Brain microvascular endothelial cell (primary cell): ENCODE results near the gene PMP22.
"Not testable (repeated sequence)": the region's sequence is repeated elsewhere in the genome, so short reads cannot be mapped to it uniquely, and the experiment has no call there.

Experiments
- DNase-seq: peaks from one replicate; pipeline ENCODE4 v3.0.0-alpha.2; 2020
- H3K27ac ChIP-seq: fragments of 250-450 bp; sonication (Bioruptor Pico); 2 replicates; pipeline ENCODE4 v1.5.1; 2020; ENCODE audit warnings: mild to moderate bottlenecking, moderate library complexity
- H3K27me3 ChIP-seq: fragments of 250-450 bp; sonication (Bioruptor Pico); replicated peaks from 2 replicates; pipeline ENCODE4 v1.5.1; 2020; ENCODE audit warnings: mild to moderate bottlenecking
- H3K36me3 ChIP-seq: fragments of 250-450 bp; sonication (Bioruptor Pico); replicated peaks from 2 replicates; pipeline ENCODE4 v1.5.1; 2020; ENCODE audit warnings: mild to moderate bottlenecking
- H3K4me3 ChIP-seq: 2 replicates; pipeline ENCODE4 v1.5.1; 2011; ENCODE audit warnings: low read depth, mild to moderate bottlenecking, control low read depth, low read length, moderate library complexity
- in situ Hi-C: cut with HindIII; loops from 2 replicates; pipeline ENCODE4 v1.10.0; 2017; ENCODE audit warnings: low sequenced_read_pairs, low pct_ligation_motif_present
- TF ChIP-seq, protein P1 (sequence below): IDR thresholded peaks from 2 replicates; pipeline ENCODE4 v1.5.1; 2011; ENCODE audit warnings: low read depth, mild to moderate bottlenecking, moderate library complexity, low read length, control low read depth, inconsistent platforms; ENCODE audit errors: missing control alignments

PMP22 gene

DNA sequence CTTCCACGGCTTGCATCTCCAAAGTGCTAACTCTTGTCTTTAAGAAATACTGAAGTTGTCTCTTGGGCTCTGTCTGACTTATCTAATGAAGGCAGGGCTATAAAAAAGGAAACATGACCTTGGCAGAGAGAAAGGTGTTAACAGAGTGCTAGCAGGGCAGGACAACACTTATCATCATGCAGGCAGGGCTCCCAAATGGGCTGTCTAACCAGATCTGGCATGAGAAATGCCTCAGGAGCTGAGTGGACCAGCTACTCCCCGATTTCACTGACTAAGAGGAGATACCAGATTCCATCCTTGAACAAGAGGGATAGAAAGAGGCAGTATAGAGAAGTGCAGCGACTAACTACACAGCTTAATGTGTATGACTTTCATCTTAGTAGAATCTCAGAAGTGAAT is 32.6 kb downstream of the PMP22 start:
- DNase-seq, result no peak
- Histone ChIP-seq H3K27ac (no peak overlapping the region), H3K36me3 (peaks cover 4% of the 10 kb centered on the region), H3K4me3 (no peak overlapping the region), H3K27me3 (no peaks in the 10 kb centered on the region)
- TF ChIP-seq, protein P1, sequence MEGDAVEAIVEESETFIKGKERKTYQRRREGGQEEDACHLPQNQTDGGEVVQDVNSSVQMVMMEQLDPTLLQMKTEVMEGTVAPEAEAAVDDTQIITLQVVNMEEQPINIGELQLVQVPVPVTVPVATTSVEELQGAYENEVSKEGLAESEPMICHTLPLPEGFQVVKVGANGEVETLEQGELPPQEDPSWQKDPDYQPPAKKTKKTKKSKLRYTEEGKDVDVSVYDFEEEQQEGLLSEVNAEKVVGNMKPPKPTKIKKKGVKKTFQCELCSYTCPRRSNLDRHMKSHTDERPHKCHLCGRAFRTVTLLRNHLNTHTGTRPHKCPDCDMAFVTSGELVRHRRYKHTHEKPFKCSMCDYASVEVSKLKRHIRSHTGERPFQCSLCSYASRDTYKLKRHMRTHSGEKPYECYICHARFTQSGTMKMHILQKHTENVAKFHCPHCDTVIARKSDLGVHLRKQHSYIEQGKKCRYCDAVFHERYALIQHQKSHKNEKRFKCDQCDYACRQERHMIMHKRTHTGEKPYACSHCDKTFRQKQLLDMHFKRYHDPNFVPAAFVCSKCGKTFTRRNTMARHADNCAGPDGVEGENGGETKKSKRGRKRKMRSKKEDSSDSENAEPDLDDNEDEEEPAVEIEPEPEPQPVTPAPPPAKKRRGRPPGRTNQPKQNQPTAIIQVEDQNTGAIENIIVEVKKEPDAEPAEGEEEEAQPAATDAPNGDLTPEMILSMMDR, result no peak
- in situ Hi-C loops, result no loop called here

DNA sequence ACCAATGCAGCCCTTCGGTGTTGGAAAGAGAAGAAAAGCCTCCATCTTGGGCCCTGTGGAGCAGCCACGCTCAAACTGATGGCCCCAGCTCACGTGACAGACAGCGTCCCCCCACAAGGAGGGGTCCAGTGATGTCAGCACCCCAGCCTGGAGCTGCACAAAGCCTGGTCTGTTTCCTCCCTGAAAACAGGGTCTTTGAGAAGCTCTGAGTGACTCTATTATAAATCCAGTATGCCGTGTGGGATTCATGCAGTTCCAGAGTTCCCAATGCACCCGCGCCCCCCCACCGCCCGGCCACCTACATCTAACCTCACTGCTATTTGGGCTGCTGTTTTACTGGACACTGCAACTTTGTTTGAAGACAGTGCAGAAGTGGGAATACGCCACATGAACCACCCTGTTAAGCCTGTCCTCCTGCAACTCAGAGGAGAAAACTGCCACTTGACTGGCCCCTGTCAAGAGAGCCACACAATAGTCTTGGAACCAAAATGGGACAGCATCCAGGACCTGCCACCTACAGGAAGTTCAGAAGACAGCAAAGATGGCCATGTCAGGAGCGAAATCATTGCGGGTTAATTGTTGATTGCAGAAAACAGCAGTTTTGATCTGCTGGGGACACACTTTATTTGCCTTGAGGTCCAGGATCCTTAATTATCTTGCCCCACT is 33.1 kb downstream of the PMP22 start:
- peaks cover 4% of the 10 kb centered on the region for H3K36me3 ChIP-seq
- DNase-seq, result no peak
- in situ Hi-C loops, result no loop called here
- H3K27me3 ChIP-seq, result no peaks in the 10 kb centered on the region
- TF ChIP-seq, protein P1, result no peak
- H3K27ac ChIP-seq, result no peak overlapping the region
- no peak overlapping the region for H3K4me3 ChIP-seq

DNA sequence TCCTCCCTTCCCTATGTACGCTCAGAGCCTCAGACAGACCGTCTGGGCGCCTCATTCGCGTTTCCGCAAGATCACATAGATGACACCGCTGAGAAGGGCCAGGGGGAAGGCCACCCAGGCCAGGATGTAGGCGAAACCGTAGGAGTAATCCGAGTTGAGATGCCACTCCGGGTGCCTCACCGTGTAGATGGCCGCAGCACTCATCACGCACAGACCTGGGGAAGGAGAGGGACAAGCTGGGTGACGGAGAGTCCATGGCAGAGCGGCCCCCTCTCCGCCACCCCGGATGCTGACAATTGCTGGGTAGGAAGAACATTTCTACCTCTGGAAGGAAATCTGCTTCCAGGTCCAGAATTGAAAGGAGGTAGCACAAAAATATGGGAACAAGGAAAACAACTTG is 34.3 kb downstream of the PMP22 start:
- H3K27ac ChIP-seq, result no peak overlapping the region
- H3K27me3 ChIP-seq, result no peaks in the 10 kb centered on the region
- DNase-seq, result no peak
- TF ChIP-seq, protein P1, result no peak
- in situ Hi-C loops, result no loop called here
- H3K4me3 ChIP-seq, result no peak overlapping the region
- H3K36me3 ChIP-seq, result peaks cover 4% of the 10 kb centered on the region

DNA sequence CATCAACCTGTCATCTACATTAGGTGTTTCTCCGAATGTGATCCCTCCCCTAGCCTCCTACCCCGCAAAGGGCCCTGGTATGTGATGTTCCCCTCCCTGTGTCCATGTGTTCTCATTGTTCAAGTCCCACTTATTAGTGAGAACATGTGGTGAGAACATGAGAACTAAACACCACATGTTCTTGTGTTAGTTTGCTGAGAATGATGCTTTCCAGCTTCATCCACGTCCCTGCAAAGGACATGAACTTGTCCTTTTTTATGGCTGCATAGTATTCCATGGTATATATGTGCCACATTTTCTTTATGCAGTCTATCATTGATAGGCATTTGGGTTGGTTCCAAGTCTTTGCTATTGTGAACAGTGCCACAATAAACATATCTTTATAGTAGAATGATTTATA is 43.3 kb downstream of the PMP22 start:
- H3K27ac ChIP-seq, DNase-seq, in situ Hi-C loops, H3K4me3 ChIP-seq, H3K27me3 ChIP-seq, H3K36me3 ChIP-seq: not testable (repeated sequence)

DNA sequence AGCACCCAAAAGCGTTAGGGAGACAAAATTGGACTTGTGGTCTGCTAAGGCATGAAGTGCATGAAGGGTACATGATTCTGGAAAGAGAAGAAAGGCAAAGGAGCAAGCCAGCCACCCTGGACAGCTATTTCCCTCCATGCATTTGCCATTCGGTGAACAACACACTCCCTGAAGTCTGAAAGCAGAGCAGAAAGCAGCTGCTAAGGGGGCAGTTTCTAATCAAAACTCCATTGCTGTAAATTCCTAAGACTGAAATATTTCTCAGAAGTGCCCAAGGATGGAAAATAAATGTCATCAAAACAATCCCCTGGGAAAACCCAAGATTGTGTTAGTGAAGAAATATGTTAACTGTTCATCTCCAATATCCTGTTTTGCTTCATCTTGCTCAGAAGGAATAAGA is 44.3 kb downstream of the PMP22 start:
- H3K36me3 ChIP-seq, result no peaks in the 10 kb centered on the region
- in situ Hi-C loops, result no loop called here
- no peak overlapping the region for H3K27ac ChIP-seq
- TF ChIP-seq, protein P1, result no peak
- no peak overlapping the region for H3K4me3 ChIP-seq
- no peak for DNase-seq
- H3K27me3 ChIP-seq, result no peaks in the 10 kb centered on the region

DNA sequence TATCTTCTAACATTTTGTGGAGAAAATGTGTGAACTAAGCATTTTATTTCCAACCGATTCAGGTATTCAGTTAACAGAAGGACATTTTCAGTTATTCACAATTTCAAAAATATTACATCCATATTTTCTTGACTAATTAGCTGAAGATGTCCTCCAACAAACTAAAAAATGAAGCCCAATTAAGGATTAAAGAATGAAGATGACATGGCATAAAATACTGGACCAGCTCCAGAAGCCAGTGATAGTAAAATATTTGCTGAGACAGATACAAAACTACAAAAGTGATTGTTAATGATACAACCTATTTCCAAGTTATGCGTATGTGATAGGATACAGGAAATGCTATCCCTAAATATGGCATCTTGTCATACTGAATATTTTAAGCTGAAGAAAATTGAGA is 48.6 kb downstream of the PMP22 start:
- Histone ChIP-seq H3K36me3 (no peaks in the 10 kb centered on the region), H3K27me3 (no peaks in the 10 kb centered on the region), H3K27ac (no peak overlapping the region), H3K4me3 (no peak overlapping the region)
- in situ Hi-C loops, result no loop called here
- TF ChIP-seq, protein P1, result no peak
- no peak for DNase-seq
